ENCODE measurements around the gene SEC63.
"Not testable (repeated sequence)": the region's sequence is repeated elsewhere in the genome, so short reads cannot be mapped to it uniquely, and the experiment has no call there.

The SEC63 gene

DNA sequence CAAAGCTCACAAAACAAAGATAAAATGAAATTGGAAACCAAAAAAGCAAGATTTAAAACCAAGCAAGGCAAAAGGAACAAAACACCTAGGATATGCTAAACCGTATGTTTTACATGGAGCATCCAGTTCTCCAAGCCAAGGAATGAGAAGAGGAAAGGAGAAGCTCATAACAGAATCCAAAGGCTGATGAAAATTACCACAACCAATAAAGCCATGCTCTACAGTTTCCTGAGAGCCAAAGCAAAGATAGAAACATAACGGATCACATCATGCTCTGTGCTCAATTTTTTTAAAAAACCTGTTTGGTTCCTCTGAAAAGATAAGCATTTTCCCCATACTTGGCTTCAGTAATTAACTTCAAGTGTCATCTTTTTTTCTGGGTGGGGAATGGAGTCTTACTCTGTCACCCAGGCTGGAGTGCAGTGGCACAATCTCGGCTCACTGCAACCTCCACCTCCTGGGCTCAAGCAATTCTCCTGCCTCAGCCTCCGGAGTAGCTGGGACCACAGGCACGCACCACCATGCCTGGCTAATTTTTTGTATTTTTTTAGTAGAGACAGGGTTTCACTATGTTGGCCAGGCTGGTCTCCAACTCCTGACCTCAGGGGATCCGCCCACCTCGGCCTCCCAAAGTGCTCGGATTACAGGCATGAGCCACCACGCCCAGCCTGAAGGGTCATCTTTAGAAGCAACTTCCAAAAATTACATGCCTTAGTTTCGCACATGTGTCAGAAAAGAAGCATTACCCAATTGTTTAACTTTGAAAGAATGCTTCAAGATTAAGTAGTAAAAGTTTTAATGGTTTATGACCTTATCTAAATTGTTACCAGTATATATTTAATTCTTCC lies 31.1 kb downstream of the SEC63 start:
- DNase-seq, result not testable (repeated sequence)

DNA sequence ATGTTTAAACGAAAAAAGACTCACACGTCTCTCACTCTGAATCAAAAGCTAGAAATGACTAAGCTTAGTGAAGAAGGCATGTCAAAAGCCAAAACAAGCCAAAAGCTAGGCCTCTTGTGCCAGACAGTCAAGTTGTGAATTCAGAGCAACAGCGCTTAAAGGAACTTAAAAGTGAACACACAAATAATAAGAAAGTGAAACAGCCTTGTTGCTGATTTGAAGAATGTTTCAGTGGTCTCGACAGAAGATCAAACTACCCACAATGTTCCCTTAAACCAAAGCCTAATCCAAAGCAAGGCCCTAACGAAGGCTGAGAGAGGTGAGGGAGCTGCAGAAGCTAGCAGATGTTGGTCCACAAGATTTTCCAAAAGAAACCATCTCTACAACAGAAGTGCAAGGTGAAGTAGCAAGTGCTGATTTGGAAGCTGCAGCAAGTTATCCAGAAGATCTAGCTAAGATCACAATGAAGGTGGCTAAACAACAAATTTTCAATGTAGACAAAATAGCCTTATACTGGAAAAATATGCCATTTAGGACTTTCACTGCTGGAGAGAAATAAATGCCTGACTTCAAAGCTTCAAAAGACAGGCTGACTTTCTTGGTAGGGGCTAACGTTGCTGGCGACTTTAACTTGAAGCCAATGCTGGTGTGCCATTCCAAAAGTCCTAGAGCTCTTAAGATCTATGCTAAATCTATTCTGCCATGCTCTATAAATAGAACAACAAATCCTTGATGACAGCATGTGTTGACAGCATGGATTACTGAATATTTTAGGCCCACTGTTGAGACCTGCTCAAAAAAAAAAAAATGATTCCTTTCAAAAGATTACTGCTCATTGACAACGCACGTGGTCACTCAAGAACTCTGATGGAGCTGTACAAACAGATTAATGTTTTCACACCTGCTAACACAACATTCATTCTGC lies 40.3 kb downstream of the SEC63 start:
- no peak for DNase-seq

DNA sequence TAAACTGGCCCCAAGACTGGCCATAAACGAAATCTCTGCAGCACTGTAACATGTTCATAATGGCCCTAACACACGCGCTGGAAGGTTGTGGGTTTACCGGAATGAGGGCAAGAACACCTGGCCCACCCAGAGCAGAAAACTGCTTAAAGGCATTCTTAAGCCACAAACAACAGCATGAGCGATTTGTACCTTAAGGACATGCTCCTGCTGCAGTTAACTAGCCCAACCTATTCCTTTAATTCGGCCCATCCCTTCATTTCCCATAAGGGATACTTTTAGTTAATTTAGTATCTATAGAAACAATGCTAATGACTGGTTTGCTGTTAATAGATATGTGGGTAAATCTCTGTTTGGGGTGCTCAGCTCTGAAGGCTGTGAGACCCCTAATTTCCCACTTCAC lies 41.0 kb downstream of the SEC63 start:
- DNase-seq, result not testable (repeated sequence)

DNA sequence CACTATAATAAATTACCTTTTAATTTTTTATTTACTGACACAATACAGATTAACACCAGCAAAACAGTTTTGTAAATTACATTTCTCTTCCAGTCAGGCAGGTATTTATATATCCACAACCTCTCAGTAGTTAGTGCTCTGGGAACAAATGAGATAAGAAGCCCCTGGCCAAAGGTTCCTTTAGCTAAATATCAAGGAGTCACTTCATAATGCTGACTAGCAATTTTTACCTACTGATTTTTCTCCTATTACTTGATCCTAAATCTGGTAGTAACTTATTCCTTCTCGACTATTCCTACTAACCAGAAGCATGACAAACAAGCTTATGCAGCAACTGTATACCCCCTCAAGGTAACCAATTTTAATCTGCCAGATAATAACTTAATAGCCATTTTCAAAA lies 46.3 kb downstream of the SEC63 start:
- no peak for DNase-seq

DNA sequence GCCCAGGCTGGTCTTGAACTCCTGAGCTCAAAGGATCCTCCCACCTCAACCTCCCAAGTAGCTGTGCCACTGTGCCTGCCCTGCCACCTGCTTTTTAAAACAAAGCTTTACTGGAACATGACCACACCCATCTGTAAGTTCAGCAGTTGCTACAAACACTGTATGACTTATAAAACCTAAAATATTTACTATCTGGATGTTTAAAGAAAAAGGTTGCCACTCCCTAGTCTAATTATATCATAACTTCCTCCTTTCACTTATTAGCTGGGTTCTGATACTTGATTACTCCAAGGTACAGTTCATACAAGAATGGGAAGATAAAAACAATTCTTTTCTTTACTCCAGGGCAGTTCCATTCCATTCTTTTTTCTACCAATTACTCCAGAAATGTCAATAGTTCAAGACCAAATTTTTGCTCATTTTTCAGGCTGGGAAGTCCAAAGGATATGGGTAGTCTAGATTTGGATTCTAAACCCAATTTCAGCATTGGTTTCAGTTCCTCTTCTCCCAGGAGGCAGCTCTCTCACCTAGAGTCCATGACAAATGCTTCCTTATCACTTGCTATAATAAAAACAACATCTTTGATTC lies 63.1 kb downstream of the SEC63 start:
- DNase-seq, result no peak

DNA sequence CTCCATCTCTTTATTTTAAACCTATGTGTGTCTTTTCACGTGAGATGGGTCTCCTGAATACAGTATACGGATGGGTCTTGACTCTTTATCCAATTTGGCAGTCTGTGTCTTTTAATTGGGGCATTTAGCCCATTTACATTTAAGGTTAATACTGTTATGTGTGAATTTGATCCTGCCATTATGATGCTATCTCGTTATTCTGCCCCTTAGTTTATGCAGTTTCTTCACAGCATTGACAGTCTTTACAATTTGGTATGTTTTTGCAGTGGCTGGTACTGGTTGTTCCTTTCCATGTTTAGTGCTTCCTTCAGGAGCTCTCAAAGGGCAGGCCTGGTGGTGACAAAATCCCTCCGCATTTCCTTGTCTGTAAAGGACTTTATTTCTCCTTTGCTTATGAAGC lies 67.6 kb downstream of the SEC63 start:
- not testable (repeated sequence) for DNase-seq

DNA sequence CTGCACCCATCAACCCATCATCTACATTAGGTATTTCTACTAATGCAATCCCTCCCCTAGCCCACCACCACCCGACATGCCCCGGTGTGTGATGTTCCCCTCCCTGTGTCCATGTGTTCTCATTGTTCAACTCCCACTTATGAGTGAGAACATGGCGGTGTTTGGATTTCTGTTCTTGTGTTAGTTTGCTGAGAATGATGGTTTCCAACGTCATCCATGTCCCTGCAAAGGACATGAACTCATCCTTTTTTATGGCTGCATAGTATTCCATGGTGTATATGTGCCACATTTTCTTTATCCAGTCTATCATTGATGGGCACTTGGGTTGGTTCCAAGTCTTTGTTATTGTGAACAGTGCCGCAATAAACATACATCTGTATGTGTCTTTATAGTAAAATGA lies 72.1 kb downstream of the SEC63 start:
- not testable (repeated sequence) for DNase-seq

DNA sequence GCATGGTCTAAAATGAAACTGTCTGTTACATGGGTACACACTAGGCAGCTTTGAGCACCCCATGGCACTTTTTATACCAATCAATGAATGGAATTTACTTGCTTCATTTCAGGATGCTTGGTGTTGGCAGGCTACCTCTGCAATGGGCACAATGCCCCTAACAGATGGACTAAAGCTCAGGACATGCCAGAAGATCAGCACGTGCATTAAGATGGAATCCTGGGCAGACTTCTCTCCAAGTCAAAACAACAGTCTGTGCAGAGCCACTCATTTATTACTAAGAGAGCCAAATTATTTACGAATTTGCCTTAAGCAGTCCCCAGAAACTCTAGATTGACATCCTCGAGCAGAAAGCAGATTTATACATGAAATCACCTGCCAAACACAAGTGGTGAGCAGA lies 78.1 kb downstream of the SEC63 start:
- no peak for DNase-seq

DNA sequence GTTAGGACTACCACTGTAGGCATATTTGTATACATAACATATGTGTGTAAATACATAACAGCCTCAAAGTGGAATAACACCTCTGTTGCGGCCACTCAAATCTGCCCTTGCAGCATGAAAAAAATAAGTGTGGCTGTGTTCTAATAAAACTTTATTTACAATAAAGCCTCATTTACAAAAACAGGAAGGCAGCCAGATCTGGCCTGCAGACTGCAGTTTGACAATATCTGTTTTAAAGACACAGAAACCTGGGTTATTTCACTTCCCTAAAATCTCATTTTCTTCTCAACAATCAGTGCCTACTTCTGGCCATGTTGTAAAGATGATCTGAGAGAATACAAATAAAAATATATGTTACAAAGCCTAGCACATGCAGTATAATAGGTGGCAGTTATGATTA lies 80.0 kb downstream of the SEC63 start:
- no peak for DNase-seq

DNA sequence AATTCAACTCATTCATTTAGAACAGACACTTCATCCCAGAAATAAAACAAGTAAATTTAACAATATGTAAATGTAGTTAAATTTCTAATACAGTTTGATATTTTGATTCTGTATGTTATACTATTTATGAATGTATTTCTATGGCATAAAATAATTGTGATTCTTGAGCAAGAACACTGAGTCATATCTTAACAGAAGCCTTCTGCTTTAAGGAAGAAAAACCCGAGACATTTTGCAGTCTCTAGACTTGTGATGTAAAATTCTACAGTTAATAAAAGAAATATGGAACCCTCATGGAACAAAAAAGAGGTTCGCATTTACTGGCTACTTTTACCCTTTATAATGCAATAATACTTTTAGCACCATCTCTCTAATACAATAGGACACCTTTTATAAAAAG lies 86.0 kb downstream of the SEC63 start:
- no peak for DNase-seq

DNA sequence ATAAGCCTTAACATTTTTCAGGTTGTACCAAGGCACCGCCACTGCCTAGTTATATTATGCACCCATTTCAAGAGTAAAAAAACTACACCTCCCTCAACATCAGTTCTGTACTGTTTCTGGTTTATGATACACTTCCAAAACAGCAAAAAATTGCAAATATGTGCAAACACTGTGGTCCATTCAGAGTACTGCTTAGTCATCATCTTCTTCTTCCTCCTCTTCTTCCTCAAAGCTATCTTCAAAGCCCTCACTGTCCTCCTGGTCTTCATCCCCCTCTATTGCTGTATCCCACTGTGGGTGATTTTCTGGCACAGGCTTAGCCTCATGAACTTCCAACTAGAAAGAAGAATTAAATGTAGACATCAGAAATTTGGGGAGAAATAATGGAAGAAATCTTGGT lies 86.5 kb downstream of the SEC63 start:
- not testable (repeated sequence) for DNase-seq

DNA sequence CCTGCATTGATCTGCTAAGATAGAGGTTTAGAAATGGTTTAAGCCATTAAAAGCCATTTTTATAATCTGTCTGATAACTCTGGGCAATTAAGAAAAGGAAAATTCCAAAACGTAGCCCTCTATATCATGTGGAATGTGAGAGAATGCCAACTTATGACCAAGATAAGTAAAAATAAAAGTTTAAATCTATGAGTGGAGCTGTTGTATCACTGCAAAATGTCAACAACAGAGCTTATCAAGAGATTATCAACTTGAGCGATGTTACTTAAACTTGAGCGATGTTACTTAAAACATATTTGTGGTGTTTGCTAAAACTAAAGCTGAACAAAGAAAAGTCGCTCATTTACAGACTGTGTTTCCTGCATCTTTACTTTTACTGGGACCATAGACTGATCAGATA lies 87.0 kb downstream of the SEC63 start:
- no peak for DNase-seq

DNA sequence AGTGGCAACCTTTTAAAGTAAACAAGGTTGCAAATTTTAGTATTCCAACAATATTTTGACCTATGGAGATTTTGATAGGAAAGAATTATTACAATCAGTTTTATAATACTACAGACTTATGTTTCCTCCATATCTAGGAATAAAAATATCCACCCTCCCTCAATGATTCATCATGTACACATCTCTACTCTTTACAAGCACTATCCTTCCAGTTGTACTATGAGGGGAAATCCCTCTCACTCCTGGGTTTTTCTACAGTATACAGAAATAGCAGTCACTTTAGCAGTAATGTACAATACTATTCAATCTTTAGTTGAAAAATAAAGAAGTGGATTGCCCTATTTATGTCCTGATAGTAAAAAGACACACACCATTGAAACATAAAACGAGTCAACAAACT lies 87.6 kb downstream of the SEC63 start:
- DNase-seq, result no peak

DNA sequence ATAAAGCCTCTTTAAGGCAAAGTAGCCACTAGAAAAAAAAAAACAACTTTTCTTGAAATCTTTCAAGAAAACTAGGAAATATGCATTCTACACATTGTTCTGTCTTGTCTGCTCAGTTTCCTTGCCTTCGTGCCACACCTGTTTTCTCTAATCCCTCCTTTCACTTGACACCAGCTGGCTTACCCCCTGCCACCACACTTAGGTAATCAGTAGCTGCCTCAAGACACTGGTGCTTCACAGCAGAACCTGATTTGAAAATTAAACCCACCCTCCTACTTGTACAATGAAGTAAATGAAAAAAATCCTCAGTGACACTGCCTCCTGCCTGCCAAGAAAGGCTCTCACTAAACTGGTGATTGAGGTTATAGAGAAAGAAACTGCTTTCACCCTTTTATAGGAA lies 88.1 kb downstream of the SEC63 start:
- no peak for DNase-seq

DNA sequence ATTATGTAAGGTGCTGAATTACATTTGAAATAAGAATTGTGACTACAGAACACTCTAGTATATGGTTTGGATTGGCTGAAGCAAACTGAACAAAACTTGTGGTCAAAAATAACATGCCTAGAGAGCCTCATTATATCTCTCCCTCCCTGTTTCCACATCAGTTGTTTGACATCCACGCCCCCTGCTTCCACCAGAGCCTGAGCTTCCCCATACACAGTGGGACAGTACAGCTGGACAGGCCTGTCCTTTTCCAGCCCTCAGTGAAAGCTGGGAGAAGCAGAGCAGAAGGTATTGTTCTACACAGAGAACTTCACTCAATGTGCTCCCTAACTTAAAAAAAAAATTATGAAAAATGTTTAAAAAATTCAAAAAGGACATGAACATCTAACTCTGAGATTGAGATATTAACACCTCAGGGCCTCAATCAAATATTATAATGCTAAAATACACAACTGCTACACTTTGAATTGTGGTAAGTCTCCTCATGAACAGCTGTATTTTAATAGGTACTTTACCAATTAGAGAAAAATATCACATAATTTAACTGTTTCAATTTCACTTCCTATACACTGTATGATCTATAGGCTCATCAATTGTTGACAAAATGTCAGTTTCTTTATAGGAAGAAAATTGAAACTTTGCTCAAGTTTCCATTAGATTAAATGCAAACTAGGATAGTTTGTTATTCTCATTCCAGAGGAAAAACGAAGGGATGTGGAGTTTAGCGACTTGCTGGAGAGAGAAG lies 89.0 kb downstream of the SEC63 start:
- DNase-seq, result no peak

DNA sequence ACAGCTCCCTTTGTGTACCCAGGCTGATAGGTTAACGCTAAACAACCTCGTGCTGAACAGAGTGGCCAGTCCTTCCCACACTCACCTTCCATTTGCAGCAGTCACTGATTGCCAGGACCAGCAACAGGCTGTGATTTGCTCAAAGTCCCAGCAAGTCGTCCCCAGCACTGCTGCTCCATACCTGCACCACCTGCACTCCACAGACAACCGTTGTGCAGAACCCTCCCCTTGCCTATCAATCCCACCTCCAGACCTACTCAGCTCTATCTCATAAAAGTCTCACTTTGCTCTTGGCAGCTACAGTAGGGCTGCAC lies 90.7 kb downstream of the SEC63 start:
- no peak for DNase-seq

DNA sequence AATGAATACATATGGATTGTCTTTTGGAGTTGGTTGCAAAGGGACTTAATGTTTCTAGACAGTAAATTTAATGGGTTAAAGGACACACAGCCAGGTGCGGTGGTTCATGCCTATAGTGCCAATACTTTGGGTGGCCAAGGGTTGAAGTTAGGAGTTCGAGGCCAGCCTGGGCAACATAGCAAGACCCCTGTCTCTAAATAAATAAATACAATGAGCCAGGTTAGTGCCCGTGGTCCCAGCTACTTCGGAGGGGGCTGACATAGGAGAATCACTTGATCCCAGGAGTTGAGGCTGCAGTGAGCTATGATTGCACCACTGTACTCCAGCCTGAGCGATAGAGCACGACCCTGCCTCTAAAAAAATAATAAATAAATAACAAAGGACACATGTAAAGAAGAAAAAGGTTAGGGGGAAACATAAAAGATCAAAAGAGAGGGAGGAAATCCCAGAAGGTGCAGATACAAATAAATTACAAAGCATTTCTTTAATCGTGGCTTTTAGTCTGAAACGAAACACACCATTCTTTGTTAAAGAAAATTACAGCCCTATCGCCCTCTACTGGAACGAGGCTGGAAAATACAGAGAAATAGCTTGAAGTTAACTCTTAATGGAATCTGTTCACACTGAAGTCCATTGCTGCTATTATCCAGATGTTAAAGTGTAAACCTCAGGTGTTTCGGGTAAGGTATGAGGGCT lies 91.3 kb downstream of the SEC63 start:
- DNase-seq, result peak; percentile 70

DNA sequence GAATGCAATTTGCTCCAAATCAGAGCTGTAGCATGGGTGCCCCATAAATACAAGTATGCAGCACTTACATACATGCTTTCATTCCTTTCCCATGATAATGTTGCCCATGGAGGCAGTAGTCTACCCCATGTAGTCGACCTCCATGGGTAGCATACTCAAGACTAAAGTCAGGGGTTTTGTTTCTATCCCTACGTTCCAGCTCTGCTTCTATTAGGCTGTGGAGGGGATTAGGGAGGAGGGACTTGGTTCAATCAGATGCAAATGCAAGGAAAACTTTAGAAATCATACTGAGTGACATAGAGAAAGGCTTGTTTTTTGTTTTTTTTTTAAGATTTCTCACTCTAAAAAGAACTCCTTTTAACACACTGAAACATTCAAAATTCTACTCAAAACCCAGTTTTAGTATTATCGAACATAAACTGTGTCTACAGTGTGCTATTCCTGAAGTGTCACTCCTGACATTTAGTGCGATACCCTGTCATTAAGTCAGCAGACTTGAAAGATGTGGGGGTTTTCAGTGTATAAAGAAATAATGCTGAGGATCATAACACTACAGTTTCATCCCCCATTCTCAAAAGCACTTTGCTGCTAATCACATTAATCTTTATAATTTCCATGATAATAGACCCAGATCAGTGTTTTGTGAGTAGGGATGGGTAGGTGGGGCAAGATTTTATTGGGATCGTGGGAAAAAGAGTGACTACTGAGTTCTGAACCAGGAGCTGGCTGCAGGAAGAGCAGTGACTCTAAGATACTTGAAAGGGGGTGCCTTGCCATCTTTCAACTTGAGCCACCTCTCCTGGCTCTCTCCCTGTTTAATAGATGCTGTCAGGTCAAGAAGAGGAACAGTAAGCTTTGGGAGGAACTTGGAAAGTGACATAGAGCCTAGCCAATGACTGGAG lies 93.5 kb downstream of the SEC63 start:
- no peak for DNase-seq

DNA sequence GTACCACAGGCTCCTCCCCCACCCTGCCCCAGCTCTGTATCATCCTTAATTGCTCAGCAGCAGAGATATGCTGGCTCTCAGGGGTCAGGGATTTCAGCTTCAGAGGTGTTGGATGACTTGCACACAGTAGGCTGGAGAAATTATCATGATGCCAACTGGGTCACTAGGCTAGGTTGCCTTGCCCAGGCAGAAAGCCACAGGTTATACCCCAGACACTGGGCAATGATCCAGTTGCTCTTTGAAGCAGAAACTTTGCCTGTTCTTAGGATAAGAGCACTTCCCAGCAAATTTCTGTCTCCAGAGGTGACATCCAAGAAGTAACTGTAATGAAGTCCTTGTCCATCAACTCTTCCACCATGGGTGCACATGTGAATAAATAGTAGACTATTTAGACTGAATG lies 95.6 kb downstream of the SEC63 start:
- DNase-seq, result no peak

DNA sequence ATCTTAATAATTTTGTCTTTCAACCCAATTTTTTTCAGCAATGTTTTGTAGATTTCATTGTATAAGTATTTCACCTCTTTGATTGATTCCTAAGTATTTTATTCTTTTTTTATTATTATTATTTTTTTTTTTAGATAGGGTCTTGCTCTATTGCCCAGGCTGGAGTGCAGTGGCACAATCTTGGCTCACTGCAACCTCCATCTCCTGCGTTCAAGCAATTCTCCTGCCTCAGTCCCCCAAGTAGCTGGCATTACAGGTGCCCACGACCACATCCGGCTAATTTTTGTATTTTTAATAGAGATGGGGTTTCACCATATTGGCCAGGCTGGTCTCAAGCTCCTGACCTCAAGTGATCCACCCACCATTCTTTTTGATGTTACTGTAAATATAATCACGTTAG lies 97.0 kb downstream of the SEC63 start:
- not testable (repeated sequence) for DNase-seq

DNA sequence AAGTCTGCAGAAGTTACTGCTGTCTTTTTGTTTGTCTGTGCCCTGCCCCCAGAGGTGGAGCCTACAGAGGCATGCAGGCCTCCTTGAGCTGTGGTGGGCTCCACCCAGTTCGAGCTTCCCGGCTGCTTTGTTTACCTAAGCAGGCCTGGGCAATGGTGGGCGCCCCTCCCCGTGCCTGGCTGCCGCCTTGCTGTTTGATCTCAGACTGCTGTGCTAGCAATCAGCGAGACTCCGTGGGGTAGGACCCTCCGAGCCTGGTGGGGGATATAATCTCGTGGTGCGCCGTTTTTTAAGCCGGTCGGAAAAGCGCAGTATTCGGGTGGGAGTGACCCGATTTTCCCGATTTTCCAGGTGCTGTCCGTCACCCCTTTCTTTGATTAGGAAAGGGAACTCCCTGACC lies 97.9 kb downstream of the SEC63 start:
- DNase-seq, result not testable (repeated sequence)
